Embryonic facial prominence (tissue), 1 donor: ENCODE results near the gene CCDC186.
"Not testable (repeated sequence)": the region's sequence is repeated elsewhere in the genome, so short reads cannot be mapped to it uniquely, and the experiment has no call there.

Experiments
- DNase-seq: peaks from one replicate; pipeline ENCODE4 v3.0.0-alpha.2; 2016; ENCODE audit errors: extremely low spot score

Gene CCDC186

DNA sequence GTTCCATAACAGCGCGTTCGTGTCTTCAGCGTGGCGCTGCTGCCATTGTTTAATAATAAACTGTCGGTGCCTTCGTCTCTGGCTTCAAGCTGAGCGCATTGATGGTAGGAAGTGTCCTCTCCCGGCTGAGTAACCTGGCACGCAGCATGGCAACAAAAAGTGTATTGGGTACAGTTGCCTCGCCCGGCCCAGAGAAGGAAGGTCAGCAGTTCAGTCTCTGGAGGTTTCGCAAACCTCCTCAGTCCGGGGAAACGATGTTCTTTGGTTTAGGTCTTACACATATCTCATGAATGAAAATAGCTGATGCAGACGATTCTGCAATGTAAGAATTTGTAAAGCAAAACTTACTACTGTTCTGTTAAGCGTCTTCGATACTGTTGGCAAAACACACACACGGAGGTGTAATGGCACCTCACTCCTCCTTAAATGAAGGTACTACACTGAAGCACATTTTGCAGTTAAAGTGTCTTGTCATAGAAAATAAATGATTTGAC is 739 bp upstream of the CCDC186 start:
- no peak for DNase-seq

DNA sequence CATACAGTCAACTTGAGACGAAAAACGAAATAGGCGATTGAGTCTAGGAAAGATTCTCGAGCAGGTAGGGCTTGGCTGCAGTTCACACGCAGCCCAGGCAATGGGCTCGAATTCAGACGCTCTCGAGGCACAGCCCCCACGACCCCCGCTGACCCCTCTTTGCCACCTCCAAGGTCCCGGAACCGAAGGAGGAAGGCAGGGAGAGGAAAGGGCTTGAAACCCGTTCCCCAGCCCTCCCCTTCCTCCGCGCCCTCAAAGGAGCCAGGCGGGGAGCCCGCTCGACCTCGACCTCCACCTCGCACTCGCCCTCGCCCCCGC is 441 bp downstream of the CCDC186 start:
- no peak for DNase-seq

DNA sequence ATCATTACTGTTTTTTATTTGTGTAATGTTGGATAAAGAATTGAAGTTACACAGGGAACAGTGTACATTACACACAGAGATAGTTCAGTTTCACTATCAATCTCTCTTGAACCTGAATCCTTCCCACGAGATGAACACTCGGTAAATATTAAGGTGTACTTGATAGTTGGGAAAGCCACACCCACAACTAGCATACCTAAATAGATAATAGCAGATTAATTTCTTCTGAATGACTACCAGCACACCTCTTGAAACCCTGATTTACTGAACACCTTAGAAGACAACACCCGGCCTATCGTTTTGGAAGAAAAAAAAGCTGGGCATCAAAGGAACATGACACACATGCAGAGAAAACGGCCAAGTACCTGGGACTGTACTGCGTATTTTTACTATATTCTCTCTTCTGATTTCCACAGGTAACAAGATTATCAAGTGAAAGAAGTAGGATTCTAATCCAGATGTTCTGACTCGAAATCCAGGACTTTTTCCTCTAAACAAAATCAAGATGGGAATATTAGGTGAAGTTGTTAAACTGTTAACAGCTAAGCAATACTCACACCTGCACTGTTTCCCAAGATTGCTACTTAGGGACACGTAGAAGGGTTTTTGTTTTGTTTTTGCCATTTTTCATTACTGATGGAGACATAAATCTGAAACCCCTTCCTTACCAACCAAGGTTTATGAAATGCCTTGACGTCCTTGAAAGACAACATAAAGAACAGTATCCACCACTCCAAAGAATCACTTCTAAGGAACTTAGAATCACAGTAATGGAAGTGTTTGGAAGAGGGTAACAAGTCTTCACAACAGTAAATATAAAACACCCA is 1.0 kb downstream of the CCDC186 start:
- DNase-seq = no peak

DNA sequence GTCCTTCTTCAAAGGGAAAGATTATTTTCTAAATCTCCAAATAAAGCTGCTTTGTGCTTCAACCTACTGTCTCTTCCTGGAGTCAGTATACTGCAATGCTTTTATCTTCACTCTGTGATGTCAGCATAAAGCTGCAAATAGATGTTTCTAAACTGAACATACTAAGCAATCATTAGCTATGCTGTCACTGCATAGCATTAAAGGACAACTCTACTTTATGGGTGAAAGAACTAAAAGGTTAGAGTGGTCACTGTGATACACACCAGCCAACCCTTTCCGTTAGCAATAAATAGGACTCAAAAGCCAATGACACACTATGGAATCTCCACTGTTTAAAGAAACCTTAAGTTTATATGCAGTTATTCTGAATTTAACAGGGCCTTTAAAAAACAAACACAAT is 1.8 kb downstream of the CCDC186 start:
- no peak for DNase-seq

DNA sequence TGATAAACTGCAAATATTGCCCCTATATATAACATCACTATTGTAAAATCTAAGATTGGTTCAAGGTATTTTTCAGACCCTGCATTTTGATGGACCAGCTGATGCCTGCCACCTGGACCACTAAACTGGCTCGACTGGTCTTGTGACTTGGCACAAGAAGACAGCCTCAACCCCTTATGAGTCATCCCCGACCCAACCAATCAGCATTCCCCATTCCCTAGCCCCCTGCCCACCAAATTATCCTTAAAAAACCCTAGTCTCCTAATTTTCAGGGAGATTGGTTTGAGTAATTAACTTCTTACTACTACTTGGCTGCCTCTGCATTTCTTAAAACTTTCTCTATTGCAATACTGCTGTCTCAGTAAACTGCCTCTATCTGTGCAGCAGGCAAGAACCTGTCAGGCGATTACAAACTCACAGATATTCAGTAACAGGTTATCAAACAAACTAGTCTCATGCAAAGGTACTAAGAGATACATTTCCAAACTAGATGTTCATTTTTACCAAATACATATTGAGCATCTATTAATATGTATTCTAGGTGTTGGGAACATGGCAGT is 5.5 kb downstream of the CCDC186 start:
- no peak for DNase-seq

DNA sequence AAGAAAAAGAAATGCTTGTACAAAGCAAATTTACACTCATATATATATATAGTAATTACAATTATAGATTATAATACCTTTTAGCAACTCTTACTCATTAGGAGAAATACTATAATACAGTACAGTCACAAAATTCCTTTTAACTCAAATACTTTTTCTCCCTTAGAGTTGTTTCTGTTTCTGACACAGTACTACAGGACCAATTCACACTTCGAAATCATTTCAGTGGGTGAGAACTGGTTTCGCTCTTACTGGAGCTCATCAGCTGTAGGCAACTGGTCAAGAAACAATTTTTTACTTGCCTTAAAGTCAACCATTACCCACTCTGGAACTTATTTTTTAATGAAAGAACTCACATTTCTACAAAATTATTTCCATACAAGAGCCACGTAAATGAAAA is 6.0 kb downstream of the CCDC186 start:
- DNase-seq = no peak

DNA sequence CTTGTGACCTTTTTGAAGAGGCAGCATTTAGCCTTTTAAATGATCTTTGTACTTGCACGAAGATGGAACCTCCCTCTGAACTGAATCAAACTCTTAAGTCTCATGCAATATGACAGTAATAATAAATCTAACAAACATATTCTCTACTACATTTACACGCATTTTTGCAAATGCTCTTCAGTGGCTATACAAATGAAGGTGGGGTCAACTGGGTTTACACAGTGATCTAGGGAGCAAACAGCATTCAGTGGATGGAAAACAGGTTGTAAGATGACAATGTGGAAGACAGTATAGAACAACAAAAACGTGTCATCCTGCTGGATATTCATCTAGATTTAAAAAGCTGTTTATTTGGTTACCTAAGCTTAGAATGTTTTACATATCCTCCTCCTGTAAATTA is 7.5 kb downstream of the CCDC186 start:
- DNase-seq = no peak

DNA sequence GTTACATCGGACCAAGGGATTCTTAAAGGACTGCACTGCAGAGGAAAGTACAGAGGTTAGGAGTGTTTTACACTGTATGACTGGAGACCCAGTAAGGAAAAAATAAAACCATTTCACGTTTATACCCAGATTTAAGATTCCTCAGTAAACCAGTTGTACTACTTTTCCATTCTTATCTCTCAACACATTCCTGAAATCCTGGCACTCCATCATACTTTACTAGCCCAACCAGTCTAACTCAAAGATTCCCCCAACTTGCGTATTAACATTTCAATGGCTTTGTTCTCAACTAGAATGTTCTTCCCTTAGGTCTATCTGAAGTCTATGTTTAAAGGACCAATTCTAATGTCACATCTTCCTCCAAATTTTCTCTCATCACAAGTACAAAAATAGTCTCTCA is 8.0 kb downstream of the CCDC186 start:
- DNase-seq = peak; percentile 40

DNA sequence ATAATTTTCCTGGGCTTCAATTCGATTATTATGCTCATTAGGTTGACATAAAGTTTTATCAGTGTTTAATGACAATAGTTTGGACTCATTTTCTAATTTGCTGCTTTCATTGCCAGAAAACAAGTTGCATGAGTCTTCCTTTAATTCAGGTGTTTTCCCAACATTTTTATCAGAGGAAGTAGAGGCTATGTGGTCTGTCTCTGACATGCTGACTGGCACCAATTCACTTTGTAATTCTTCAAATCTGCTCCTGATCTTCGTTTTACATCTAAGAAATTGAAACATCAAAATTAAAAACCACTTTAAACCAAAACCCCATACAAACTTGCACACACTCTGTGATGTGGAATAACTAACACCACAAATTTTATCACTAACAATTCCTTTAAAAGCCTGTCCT is 10.9 kb downstream of the CCDC186 start:
- DNase-seq = no peak

DNA sequence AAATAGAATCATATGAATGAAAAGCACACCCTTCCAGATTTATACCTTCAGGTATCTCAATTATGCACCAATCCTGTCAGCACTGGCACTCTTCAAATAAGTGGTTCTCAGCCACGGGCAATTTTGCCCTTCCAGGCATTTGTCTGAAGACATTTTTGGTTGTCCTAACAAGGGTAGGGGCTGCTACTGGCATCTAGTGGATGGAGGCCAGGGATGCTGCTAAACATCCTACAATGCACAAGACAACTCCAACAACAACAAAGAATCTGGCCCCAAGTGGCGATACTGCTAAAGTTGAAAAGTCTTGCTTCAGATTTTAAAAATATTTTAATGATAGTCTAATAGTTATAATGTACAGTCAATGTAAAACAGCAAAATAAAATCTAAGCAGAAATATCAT is 16.1 kb downstream of the CCDC186 start:
- DNase-seq = no peak

DNA sequence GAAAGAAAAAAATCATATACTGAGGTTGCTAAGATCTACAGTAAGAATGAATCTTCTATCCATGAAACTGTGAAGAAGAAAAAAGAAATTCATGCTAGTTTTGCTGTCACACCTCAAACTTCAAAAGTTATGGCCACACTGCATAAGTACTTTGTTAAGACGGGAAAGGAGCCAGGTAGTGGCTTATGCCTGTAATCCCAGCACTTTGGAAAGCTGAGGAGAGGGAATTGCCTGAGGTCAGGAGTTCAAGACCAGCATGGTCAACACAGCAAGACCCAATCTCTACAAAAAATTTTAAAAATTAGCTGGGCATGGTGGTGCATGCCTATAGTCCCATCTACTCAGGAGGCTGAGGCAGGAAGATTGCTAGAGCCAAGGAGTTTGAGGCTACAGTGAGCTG is 22.1 kb downstream of the CCDC186 start:
- DNase-seq = no peak

DNA sequence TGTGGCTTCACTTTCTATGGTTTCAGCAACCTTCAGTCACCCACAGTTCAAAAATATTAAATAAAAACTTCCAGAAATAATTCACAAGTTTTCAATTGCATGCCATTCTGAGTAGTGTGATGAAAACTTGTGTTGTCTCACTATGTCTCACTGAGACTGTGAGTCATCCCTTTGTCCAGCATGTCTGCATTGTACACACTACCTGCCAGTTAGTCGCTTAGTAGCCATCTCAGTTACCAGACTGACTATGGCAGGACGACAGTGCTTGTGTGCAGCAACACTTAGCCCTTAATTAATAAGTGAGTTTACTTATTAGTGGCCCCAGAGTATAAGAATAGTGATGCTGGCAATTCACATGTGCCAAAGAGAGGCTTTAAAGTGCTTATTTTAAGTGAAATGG is 22.5 kb downstream of the CCDC186 start:
- DNase-seq = no peak

DNA sequence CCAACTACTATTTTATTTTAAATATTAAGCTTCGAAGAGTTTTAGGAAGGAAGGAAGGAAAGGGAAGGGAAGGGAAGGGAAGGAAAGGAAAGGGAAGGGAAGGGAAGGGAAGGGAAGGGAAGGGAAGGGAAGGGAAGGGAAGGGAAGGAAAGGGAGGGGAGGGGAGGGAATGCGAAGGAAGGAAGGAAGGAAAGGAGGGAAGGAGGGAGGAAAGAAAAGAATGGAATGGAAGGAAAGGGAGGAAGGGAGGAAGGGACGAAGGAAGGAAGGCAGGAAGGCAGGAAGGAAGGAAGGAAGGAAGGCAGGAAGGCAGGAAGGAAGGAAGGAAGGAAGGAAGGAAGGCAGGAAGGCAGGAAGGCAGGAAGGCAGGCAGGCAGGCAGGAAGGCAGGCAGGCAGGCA is 24.5 kb downstream of the CCDC186 start:
- DNase-seq = not testable (repeated sequence)

DNA sequence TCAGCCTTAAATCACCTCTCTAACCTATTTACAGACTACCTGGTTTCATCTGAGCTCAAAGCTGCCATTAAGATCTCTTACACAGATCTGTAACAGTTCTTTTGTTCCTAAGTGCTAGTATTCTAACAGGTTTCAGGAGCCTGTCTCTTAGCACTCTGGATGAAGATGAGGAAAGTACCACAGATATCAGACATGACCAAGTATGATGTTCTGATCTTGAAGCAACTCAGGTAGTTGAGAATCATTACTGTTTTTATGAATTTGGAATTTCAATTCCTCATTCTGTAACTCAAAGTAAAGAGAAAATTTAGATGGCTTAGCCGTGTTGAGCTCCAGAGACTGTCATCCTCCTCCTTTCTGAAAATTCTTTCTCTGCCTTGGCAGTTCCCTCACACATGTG is 30.8 kb downstream of the CCDC186 start:
- DNase-seq = no peak

DNA sequence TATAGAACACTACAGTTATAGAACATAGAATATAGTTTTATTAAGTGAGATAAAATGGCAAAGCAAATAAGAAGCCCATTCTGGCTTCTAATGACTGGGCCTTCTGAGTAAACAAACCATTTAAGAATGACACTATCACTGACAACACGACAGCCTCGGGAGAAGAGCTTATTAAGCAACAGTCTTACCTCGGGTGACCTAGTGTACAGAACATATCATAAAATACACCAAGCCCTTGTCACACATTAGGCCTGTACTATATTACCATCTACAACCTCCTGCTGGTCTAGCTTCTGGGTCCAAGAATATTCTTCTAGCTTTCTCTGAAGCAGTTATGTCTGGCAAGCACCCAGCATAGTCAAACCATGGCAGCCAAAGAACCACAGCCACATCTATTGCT is 32.0 kb downstream of the CCDC186 start:
- no peak for DNase-seq

DNA sequence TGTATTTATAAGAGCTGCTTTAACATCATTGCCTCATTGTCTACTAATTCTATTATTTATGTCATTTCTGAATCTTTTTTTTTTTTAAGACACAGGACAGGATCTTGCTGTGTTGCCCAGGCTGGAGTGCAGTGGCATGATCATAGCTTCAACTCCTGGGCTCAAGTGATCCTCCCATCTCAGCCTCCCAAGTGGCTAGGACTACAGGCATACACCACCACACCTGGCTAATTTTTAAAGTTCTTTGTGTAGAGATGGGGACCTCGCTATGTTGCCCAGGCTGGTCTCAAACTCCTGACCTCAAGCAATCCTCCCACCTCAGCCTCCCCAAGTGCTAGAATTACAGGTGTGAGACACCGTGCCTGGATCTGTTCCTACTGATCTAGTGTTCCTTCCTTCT is 33.2 kb downstream of the CCDC186 start:
- DNase-seq = not testable (repeated sequence)

DNA sequence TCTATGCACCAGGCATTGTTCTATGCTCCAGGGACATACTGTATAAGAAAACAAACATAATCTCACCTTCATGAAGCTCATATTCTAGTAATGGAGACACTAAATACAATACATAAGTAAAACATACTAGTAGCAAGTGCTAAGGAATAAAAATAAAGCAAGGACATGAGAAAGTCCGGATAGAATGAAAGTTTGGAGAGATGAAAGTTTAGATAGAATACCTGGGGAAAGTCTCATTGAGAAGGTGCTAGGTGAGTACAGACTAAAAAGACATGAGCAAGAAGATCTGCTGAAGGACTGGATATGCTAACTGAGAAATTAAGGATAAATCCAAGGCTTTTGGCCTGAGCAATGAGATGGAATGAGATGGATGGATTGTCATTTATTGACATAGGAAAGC is 34.0 kb downstream of the CCDC186 start:
- DNase-seq = no peak

DNA sequence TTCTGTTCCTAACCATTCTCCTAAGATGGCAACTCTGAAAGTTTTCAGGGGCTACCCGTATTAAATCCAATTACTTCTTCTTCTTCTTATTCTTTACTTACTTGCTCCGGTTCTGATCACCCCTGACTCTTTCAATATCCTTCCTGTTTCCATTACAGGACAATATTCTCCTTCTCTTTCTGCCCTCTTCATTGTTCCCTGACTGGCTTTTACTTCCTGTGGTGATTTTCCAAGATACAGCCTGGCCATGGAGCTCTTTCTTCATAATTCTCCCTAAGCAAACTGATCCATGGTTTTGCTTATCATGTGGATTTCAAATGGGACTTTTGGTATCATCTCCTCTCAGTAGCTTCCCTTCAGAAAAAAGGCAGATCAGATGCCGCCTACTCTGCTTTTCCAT is 35.4 kb downstream of the CCDC186 start:
- no peak for DNase-seq

DNA sequence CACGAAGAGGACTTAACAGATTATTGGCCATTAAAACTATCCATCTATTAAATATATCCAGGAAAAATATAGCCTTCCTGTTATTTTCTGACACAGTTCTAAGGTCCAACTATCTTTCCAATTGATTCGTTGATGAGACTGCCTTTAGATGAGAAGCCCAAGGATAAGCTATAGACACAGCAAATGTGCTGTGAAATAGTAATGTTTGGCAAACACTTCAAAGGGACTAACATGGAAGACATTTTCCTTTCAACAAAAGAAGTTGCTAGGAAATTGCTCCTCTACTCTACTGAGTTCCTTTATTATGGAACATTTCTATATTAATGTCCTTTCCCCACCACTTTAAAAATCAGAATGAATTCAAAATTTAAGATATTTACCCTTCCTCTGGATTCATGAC is 38.5 kb downstream of the CCDC186 start:
- DNase-seq = no peak

DNA sequence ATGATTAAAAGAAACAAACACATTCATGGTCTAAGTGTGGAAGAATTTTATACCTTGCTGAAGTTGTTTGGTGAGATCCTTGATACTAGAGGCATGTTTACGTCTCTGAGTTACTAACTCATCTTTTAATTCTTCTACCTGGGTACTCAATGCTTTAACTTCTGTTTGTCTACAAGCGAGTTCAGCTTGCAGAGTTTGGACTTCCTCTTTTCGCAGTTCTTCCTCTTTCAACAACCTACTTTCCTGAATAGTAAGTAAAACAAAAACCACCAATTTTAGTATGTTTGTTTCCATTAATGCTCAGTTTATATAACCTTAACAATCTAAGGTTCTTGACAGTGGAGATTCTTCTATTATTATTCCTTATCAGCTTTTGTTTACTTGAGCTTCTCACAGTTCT is 42.9 kb downstream of the CCDC186 start:
- DNase-seq = no peak

DNA sequence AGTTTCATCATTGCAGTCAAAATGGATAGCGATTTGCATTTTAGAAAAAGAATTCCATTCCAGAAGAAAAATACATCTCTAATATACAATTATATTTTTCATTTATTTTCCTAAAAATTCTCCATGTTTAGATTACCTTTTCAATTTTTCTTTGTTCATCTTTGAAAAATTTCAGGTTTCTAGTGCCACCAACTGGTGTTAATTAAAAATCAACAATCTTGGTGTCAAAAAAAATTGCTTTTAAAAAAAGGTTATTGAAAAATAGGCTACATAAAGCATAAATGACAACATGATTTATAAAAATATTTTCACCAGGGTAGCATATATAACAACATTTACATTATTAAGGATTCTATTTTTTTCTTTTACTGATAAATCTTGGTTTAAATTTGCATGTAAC is 53.0 kb downstream of the CCDC186 start:
- DNase-seq = no peak

DNA sequence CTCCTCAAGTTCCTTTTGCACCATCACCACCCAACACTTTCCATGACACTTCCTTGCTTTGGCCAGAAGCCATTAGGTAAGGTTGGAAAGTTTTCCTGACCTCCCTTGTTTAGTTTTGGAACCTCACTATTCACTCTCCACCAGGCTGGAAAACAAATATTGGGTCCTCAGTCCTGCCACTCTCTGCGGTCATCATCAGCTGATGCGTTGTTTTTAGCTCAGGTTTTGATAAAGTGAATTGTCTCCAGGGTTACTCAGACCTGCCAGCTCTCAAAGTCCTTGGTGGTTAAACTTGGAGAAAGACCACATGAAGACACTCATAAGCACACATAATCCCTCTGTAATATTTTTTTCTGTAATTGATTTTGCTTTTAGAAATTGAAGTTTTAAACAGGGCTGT is 55.5 kb downstream of the CCDC186 start:
- no peak for DNase-seq

DNA sequence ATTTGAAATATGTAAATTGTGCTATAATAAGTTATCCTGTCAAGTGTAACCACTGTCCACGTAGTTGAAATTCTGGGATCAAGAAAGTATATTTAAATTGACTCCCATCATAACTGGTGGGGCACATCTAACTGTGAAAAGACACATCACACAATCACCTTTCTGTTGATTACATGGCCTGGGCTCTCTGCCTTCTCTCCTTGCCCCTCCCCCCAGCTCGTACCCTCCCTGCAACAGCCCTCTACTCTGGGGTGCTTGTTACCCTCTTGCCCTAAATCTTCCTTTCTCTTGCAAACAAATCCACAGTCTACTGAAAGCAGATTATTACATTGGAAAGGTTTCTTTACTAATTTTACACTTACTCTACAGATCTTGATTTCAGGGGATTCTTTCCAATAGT is 56.3 kb downstream of the CCDC186 start:
- DNase-seq = no peak
